NCI-H1694 treated with DMSO at 0.1 percent for 48 hours (cell line): ENCODE results near the gene EIF3I.
"Not testable (repeated sequence)": the region's sequence is repeated elsewhere in the genome, so short reads cannot be mapped to it uniquely, and the experiment has no call there.

Experiments used
- DNase-seq: peaks from one replicate; lab custom pipeline; 2025; lab: John Stamatoyannopoulos, UW

The EIF3I gene

GRCh38 chr1:32232558-32233304, 10.5 kb downstream of the EIF3I start:
- no peak for DNase-seq

- no peak for DNase-seq
Measured at GRCh38 chr1:32234792-32235191, 12.6 kb downstream of the EIF3I start.

DNA sequence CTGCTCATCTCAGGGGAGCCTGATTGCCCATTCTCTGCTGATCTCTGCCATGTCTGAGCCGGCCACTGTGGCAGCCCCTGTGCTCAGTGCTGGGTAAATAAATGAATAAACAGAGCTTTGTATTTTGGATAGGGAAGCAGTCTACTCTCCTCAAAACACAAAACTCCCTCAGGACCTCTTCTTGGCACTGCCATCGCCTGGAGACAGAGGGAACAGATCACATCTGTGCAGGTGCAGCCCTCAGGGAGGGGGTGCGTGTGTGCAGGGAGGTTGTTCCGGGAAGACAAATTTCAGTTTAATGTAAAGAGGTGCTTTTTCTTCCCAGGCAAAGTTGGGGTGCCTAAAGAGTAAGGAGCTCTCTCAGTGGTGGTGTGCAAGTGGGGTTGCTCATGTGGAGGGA, 17.1 kb downstream of the EIF3I start:
- DNase-seq = no peak

DNA sequence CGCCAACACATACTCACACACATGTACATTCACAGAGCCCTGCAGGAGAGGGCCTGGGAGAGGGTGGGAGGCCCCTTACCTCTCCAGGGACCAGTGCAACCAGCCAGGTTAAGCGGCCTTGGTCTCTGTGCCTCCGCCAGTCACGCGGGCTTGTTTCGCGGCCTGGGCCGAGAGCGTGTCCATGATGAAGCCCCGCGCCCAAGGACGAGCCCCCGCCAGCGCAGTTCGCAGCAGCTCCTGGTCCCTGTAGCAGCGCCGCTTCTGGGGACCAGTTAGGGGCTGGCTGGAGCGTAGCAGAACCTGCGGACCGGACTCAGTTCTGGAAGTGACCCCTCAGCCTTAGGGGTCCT, 17.6 kb downstream of the EIF3I start:
- no peak for DNase-seq

DNA sequence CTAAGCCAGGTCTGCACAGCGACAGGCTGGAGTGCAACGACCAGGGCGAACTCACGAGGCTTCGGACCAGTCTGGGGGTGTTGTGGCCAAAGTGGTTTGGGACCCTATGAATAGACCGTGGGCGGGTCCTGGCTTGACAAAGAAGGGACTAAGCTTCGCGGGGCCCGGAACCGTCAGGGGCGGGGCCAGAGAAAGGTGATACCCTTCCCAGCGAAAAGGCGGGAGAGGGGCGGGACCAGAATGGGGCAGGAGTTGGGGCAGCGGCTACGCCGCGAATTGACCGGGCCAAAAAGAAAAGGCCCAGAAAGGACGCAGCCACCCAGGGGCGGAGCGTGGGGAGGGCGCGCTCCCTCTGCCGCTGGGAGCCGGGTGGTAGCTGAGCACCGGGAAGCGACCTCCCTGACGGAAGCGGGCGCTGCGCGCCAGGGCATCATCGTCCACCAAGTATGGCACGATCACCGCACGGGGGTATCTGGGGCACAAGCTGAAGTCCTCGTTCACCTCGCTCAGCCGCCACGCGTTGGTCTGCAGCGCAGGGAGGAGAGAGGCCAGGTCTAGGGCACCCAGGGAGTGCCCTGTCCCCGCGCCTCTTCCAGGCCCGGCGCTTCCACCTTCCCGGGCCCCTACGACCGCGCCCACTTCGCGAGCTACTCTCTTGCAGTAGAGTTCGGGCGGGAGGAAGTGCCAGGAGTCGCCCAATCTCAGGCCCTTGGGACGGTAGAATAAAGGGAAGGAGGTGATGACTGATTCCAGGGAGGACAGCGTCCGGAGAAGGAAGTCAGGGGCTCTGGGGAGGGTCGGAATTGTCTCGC, 18.1 kb downstream of the EIF3I start:
- DNase-seq = peak; percentile 47

DNA sequence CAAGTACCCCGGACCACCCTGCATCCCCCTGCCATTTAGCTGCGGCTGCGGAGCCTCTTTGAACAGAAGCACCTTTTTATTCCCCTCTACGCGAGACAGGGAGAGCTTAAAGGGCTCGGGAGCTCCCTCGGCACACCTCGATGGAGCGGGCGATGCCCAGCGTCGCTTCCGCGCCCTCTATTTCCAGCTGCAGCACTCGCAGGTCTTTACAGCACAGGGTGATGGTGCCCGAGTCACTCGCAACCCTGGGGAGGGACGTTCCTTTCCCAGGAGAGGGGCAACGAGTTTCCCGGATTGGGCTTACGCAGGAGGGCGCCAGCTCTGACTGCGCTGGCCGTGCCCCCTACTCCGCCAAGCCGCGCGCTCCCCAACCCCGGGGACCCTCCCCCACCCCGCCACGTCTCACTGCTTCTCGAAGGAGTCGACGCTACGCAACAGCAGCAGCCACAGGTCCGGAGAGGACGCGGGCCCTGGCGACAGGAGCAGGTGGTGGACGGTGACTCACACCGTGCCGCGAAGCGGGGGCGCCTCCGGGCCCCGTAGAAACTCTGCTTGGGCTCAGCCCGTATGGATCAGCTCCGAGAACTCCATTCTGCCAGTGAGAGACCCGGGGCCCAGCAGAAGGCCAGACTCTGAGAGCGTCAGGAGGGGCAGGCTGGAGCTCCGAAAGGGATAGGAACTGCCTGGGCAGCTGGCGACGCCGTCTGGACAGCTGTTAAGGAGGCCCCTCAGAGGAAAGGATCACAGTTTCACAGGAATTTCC, 19.0 kb downstream of the EIF3I start:
- DNase-seq = no peak

- DNase-seq = no peak
Measured at GRCh38 chr1:32242341-32242851, 20.2 kb downstream of the EIF3I start.

- no peak for DNase-seq
Measured at GRCh38 chr1:32246888-32247273, 24.7 kb downstream of the EIF3I start, which contains the start of gene FAM167B. TSS of gene FAM167B (plus strand) at chr1:32247222. CDS start at chr1:32247422, 200 bp downstream.

- no peak for DNase-seq
Measured at GRCh38 chr1:32247452-32247851, 25.2 kb downstream of the EIF3I start.

GRCh38 chr1:32247983-32248889, 26.0 kb downstream of the EIF3I start:
- DNase-seq = peak; percentile 26

- no peak for DNase-seq
Measured at GRCh38 chr1:32249831-32250525, 27.8 kb downstream of the EIF3I start.

GRCh38 chr1:32250893-32251716, 28.9 kb downstream of the EIF3I start, which contains the start of gene LCK:
TSS of gene LCK (plus strand) at chr1:32251265. CDS start at chr1:32274330, 23,065 bp downstream.
- no peak for DNase-seq

- DNase-seq = no peak
Measured at GRCh38 chr1:32255072-32256071, 33.2 kb downstream of the EIF3I start.

DNA sequence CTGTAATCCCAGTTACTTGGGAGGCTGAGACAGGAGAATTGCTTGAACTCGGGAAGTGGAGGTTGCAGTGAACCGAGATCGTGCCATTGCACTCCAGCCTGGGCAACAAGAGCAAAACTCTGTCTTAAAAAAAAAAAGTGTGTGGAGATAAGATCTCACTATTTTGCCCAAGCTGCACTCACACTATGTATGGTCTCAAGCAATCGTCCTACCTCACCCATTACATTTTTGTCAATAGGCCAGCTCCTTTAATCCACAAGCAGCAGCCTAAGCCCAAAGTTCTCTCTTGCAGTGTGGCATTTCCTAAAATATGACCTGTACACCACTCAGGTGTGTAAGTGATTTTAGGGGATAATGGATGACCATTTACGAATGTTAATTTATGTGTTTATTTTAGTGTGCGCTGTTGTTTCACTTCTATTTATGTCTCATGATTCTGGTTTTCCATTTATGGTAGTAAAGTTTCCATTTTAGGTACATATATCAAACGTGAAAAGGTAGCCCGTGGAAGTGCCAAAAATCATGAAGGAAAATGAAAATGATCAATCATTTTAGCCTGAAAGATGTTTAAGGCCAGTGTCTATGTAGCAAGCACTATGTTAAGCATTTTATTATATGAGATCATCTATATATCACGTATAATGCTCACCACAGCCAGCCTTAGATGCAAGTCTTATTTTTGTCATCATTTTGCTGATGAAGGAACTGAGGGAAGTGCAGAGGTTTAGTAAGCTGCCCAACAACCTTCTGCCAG, 34.4 kb downstream of the EIF3I start:
- no peak for DNase-seq

- no peak for DNase-seq
Measured at GRCh38 chr1:32257227-32257508, 35.0 kb downstream of the EIF3I start.

- DNase-seq = not testable (repeated sequence)
Measured at GRCh38 chr1:32263236-32263593, 41.0 kb downstream of the EIF3I start.

DNA sequence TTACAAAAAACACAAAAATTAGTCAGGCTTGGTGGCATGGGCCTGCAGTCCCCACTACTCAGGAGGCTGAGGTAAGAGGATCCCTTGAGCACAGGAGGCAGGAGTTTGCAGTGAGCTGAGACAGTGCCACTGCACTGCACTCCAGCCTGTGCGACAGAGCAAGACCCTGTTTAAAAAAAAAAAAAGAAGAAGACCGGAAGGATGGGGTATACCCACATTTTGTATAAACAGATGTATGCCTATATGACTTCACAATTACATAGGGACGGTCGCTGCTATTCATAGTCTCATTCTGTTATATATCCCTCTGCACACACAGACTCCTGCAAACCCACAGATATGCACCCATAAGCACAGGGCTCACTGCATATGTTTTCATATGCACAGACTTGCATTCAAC, 41.5 kb downstream of the EIF3I start:
- DNase-seq = no peak

DNA sequence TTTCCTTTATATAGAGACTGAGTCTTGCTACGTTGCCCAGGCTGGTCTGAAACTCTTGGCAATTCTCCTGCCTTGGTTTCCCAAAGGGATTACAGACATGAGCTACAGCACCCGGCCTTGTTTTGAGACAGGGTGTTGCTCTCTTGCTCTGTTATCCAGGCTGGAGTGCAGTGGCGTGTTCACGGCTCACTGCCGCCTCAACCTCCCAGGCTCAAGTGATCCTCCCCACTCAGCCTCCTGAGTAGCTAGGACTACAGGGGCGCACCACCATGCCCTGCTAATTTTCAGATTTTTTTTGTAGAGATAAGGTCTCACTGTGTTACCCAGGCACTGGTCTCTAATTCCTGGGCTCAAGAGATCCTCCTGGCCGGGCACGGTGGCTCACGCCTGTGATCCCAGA, 43.6 kb downstream of the EIF3I start:
- DNase-seq = no peak
